ENCODE data around the gene CCDC190. TPM values are rescaled to one million over a fixed set of nuclear protein-coding genes. Genes with fewer than 3 reads are reported as not detected.

Gene CCDC190
- total RNA-seq, 1 experiment from 2014 or later, result not detected

DNA sequence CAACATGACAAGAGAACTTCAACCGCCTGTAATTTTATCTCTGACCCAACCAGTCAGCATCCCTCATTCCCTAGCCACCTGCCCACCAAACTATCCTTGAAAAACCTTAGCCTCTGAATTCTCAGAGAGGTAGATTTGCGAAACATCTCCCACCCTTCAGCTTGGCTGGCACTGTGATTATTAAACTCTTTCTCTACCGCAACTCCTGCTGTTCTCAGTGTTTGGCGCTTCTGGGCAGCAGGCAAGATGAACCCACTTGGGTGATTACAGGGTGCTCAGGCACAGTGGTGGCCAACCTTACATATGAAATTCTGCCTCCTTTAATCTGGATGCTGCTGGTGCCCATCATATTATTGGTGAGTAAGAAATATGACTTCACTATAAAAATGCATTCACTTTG is 22.1 kb downstream of the CCDC190 start:
- Histone ChIP-seq H2AFZ (no peak overlapping the region), H3K27ac (no peak overlapping the region), H4K20me1 (ENCODE audit: insufficient read depth) (no peaks in the 10 kb centered on the region), H3K4me2 (no peak overlapping the region), H3K79me2 (ENCODE audit: low read depth) (no peaks in the 10 kb centered on the region), H3F3A (ENCODE audit: insufficient read depth, low read depth) (no peaks in the 10 kb centered on the region), H3K36me3 (ENCODE audit: low read depth) (no peaks in the 10 kb centered on the region), H3K4me3 (no peak overlapping the region), H3K9me3 (ENCODE audit: insufficient read depth, low read depth) (peaks cover 12% of the 10 kb centered on the region; the same call in 1 of the 2 replicates), H3K4me1 (replicated peaks; ENCODE audit: insufficient read depth) (no peaks in the 10 kb centered on the region), H3K27me3 (ENCODE audit: insufficient read depth, low read depth) (no peaks in the 10 kb centered on the region), H3K9me2 (ENCODE audit: insufficient read depth) (no peaks in the 10 kb centered on the region)
- no peak for DNase-seq
- ChIA-PET CTCF (no interaction called here), POLR2A (ENCODE audit: unreplicated experiment) (no interaction called here)
- BruUV-seq (replicated peaks), result no TSS peak
- intact Hi-C loops (cut with micrococcal nuclease; ENCODE audit: unreplicated experiment), result no loop called here
- TF ChIP-seq EZH2 (IDR thresholded peaks at IDR 0.05; ENCODE audit: low read depth), result no peak
- TF ChIP-seq, protein P1, sequence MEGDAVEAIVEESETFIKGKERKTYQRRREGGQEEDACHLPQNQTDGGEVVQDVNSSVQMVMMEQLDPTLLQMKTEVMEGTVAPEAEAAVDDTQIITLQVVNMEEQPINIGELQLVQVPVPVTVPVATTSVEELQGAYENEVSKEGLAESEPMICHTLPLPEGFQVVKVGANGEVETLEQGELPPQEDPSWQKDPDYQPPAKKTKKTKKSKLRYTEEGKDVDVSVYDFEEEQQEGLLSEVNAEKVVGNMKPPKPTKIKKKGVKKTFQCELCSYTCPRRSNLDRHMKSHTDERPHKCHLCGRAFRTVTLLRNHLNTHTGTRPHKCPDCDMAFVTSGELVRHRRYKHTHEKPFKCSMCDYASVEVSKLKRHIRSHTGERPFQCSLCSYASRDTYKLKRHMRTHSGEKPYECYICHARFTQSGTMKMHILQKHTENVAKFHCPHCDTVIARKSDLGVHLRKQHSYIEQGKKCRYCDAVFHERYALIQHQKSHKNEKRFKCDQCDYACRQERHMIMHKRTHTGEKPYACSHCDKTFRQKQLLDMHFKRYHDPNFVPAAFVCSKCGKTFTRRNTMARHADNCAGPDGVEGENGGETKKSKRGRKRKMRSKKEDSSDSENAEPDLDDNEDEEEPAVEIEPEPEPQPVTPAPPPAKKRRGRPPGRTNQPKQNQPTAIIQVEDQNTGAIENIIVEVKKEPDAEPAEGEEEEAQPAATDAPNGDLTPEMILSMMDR (conservative IDR thresholded peaks at IDR 0.05), result no peak

GRCh38 chr1:162835157-162835899 is 25.6 kb downstream of the CCDC190 start:
- ChIA-PET CTCF (no interaction called here), POLR2A (ENCODE audit: unreplicated experiment) (no interaction called here)
- no peaks in the 10 kb centered on the region for H4K20me1 ChIP-seq (ENCODE audit: insufficient read depth)
- H3K4me2 ChIP-seq, result no peak overlapping the region
- TF ChIP-seq, protein P1 (conservative IDR thresholded peaks at IDR 0.05), result no peak
- TF ChIP-seq EZH2 (IDR thresholded peaks at IDR 0.05; ENCODE audit: low read depth), result no peak
- DNase-seq, result no peak
- H3K4me3 ChIP-seq, result no peak overlapping the region
- H3K4me1 ChIP-seq (replicated peaks; ENCODE audit: insufficient read depth), result no peaks in the 10 kb centered on the region
- no peaks in the 10 kb centered on the region for H3F3A ChIP-seq (ENCODE audit: insufficient read depth, low read depth)
- no peak overlapping the region for H2AFZ ChIP-seq
- no TSS peak for BruUV-seq (replicated peaks)
- H3K27me3 ChIP-seq (ENCODE audit: insufficient read depth, low read depth), result no peaks in the 10 kb centered on the region
- H3K9me2 ChIP-seq (ENCODE audit: insufficient read depth), result no peaks in the 10 kb centered on the region
- intact Hi-C loops (cut with micrococcal nuclease; ENCODE audit: unreplicated experiment), result no loop called here
- H3K9me3 ChIP-seq (ENCODE audit: insufficient read depth, low read depth), result peaks cover 12% of the 10 kb centered on the region; the same call in 1 of the 2 replicates
- H3K79me2 ChIP-seq (ENCODE audit: low read depth), result no peaks in the 10 kb centered on the region
- no peak overlapping the region for H3K27ac ChIP-seq
- H3K36me3 ChIP-seq (ENCODE audit: low read depth), result no peaks in the 10 kb centered on the region

DNA sequence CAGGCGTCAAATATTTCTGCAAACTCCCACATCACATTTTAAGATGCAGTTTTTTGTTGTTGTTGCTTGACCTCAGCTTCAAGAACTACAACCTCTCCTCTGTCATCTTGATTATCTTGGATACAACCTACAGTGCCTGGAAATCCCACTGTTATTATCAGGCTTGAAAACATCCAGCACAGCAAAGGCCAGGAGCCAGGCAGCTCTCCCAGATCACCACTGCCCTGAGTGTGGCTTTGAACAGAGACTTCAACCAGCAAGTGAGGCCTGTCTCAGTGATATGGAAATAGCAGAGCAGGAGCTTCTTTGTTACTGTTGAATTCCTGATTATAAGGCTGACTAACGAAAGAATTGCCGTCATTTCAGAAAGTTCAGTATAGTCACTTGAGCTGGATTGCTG is 28.5 kb downstream of the CCDC190 start:
- no peaks in the 10 kb centered on the region for H3F3A ChIP-seq (ENCODE audit: insufficient read depth, low read depth)
- H2AFZ ChIP-seq, result no peak overlapping the region
- ChIA-PET CTCF (no interaction called here), POLR2A (ENCODE audit: unreplicated experiment) (no interaction called here)
- no TSS peak for BruUV-seq (replicated peaks)
- no peaks in the 10 kb centered on the region for H3K36me3 ChIP-seq (ENCODE audit: low read depth)
- no peaks in the 10 kb centered on the region for H3K9me3 ChIP-seq (ENCODE audit: insufficient read depth, low read depth)
- intact Hi-C loops (cut with micrococcal nuclease; ENCODE audit: unreplicated experiment), result no loop called here
- H4K20me1 ChIP-seq (ENCODE audit: insufficient read depth), result no peaks in the 10 kb centered on the region
- no peak overlapping the region for H3K4me3 ChIP-seq
- H3K79me2 ChIP-seq (ENCODE audit: low read depth), result no peaks in the 10 kb centered on the region
- H3K27me3 ChIP-seq (ENCODE audit: insufficient read depth, low read depth), result no peaks in the 10 kb centered on the region
- no peak for TF ChIP-seq EZH2 (IDR thresholded peaks at IDR 0.05; ENCODE audit: low read depth)
- TF ChIP-seq, protein P1 (conservative IDR thresholded peaks at IDR 0.05), result no peak
- no peak for DNase-seq
- no peak overlapping the region for H3K27ac ChIP-seq
- no peaks in the 10 kb centered on the region for H3K9me2 ChIP-seq (ENCODE audit: insufficient read depth)
- no peak overlapping the region for H3K4me2 ChIP-seq
- no peaks in the 10 kb centered on the region for H3K4me1 ChIP-seq (replicated peaks; ENCODE audit: insufficient read depth)

All from PC-9 (cell line).